Upper lobe of left lung (tissue), 6 donors: Measurements from ENCODE around the gene PLCB4. TPM values are rescaled to one million over a fixed set of nuclear protein-coding genes. Genes with fewer than 3 reads are reported as not detected.

Source experiments
- ATAC-seq, 2 donors: fragments of 200-7000 bp; cut with Tn5 transposase; one replicate each; pipeline ENCODE4 v1.9.1; 2022; ENCODE audit warnings: mild to moderate bottlenecking in 2 of 2, moderate library complexity in 2 of 2; ENCODE audit not compliant: low FRiP score in 2 of 2
- DNase-seq, 2 donors: peaks; one replicate each; pipeline ENCODE4 v3.0.0-alpha.2; 2019 to 2020
- H3K27ac ChIP-seq, 4 donors: fragments of 200-600 bp; sonication (generic); one replicate each; pipeline ENCODE4 v1.5.1; 2016 to 2019
- H3K27me3 ChIP-seq, 4 donors: fragments of 200-600 bp; sonication (generic); one replicate each; pipeline ENCODE4 v1.5.1; 2017 to 2019
- H3K36me3 ChIP-seq, 4 donors: fragments of 200-600 bp; sonication (generic); one replicate each; pipeline ENCODE4 v1.5.1; 2016 to 2019
- H3K4me1 ChIP-seq, 4 donors: fragments of 200-600 bp; sonication (generic); one replicate each; pipeline ENCODE4 v1.5.1; 2018 to 2019
- H3K4me3 ChIP-seq, 4 donors: fragments of 200-600 bp; sonication (generic); one replicate each; pipeline ENCODE4 v1.5.1; 2017 to 2019; ENCODE audit warnings: mild to moderate bottlenecking in 2 of 4, moderate library complexity in 1 of 4
- H3K9me3 ChIP-seq, 4 donors: fragments of 200-600 bp; sonication (generic); one replicate each; pipeline ENCODE4 v1.5.1; 2018 to 2019
- EP300 ChIP-seq, 4 donors: sonication (generic); formaldehyde crosslinking; IDR thresholded peaks; one replicate each; pipeline ENCODE4 v1.5.1; 2017; ENCODE audit warnings: antibody characterized with exemption in 4 of 4, control low read depth in 2 of 4
- POLR2A ChIP-seq, 4 donors: fragments of 450-650 bp; IDR thresholded peaks; one replicate each; pipeline ENCODE4 v1.5.1; 2016 to 2017; ENCODE audit warnings: antibody characterized with exemption in 4 of 4, mild to moderate bottlenecking in 2 of 4
- POLR2AphosphoS5 ChIP-seq, 2 donors: sonication (generic); formaldehyde crosslinking; IDR thresholded peaks; one replicate each; pipeline ENCODE4 v1.5.1; 2017; ENCODE audit warnings: antibody characterized with exemption in 2 of 2
- WGBS, 2 donors: methylation state at CpG; one replicate each; pipeline ENCODE4 v1.1.5; 2017 to 2018; 5-methylcytosine and 5-hydroxymethylcytosine counted together
- total RNA-seq, 6 donors: library from RNA; depleted of rRNA in 4 of 6; stranded (reverse); fragments of >200 nt in 4 of 6; gene quantifications; one replicate each; pipeline versions ENCODE4 v1.1.0 to v1.2.1, GENCODE V29; 2016 to 2021
- TF ChIP-seq, protein P1 (sequence below), 6 experiments: fragments of 450-650 bp in 4 of 6; fragments of 200-600 bp in 2 of 6; sonication (generic) in 2 of 6; IDR thresholded peaks; one replicate each; pipeline ENCODE4 v1.5.1; 2016 to 2019; ENCODE audit warnings: antibody characterized with exemption in 6 of 6
- donor health status: DM: no; HTN: no; CAD: no; lungs with moderate emphysema.
- donor health status: DM: no; HTN: yes; CAD: no; lungs with severe emphysema.

Gene PLCB4
- total RNA-seq, 6 donors from 2014 or later = 5.7 to 15.2 (median 8.2) TPM

DNA sequence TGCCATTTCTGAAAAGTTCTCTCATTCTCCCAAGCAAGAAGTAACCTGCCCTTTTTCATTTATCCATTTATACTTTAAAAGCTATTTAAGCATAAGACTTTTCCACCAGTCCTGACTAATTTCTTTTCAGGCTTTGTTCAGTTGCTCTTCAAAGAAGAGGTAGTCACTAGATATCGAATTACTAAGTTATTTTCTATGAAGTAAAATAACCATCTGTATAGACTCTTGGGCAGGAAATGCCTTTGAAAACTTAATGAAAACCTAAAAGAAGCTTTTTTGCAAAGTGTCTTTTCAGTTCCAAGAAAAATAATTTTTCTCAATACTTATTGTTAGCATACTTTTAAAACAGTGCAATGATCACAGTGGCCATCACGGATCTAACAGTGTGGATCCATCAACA lies 414.2 kb downstream of the PLCB4 start:
- 85 to 92% methylated on average over 2 of the region's 2 CpGs for WGBS, 2 donors
- H3K4me3 ChIP-seq = no peak overlapping the region
- no peak overlapping the region for H3K27ac ChIP-seq
- no peak for ATAC-seq
- no peak for DNase-seq
- TF ChIP-seq, protein P1, sequence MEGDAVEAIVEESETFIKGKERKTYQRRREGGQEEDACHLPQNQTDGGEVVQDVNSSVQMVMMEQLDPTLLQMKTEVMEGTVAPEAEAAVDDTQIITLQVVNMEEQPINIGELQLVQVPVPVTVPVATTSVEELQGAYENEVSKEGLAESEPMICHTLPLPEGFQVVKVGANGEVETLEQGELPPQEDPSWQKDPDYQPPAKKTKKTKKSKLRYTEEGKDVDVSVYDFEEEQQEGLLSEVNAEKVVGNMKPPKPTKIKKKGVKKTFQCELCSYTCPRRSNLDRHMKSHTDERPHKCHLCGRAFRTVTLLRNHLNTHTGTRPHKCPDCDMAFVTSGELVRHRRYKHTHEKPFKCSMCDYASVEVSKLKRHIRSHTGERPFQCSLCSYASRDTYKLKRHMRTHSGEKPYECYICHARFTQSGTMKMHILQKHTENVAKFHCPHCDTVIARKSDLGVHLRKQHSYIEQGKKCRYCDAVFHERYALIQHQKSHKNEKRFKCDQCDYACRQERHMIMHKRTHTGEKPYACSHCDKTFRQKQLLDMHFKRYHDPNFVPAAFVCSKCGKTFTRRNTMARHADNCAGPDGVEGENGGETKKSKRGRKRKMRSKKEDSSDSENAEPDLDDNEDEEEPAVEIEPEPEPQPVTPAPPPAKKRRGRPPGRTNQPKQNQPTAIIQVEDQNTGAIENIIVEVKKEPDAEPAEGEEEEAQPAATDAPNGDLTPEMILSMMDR (IDR thresholded peaks at IDR 0.05) = no peak
- TF ChIP-seq EP300 (IDR thresholded peaks at IDR 0.05) = no peak
- TF ChIP-seq POLR2AphosphoS5 (IDR thresholded peaks at IDR 0.05) = no peak
- TF ChIP-seq POLR2A (IDR thresholded peaks at IDR 0.05) = no peak
- no peaks in the 10 kb centered on the region for H3K4me1 ChIP-seq
- H3K36me3 ChIP-seq = no peaks in the 10 kb centered on the region
- no peaks in the 10 kb centered on the region for H3K9me3 ChIP-seq
- no peaks in the 10 kb centered on the region for H3K27me3 ChIP-seq

DNA sequence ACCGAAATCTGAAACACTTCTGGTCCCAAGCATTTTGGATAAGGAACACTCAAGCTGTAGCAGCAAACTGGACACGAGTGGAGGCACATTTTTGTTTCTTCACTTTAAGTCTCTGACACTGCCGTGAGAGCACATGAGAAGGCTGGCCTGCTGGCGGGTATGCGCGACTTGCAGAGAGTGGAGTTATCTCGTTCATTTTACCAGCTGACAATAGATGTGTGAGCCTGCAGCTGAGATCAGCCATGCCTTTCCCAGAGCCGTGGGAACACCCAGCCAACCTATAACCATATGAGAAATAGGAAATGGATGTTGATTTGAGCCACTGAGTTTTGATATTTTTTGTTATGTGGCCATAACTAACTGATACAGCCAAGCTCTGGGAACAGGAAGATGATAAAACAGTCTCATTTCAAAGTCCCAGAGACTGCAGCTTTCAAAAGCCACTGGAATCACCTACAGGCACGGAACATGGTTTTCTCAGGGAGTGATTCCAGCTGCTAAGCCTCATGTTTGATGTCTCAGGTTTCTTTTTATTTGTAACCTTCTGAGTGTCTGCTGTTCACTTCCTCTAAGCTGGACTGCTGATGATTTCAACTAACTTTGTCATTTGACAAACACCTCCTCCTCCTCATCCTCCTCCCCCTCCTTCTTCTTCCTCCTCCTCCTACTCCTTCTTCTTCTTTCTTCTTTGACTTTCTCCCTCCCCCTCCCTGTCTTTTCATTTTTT lies 416.9 kb downstream of the PLCB4 start:
- 81 to 90% methylated on average over 9 of the region's 9 CpGs for WGBS, 2 donors
- TF ChIP-seq, protein P1 (IDR thresholded peaks at IDR 0.05) = no peak
- TF ChIP-seq EP300 (IDR thresholded peaks at IDR 0.05) = no peak
- TF ChIP-seq POLR2A (IDR thresholded peaks at IDR 0.05) = no peak
- TF ChIP-seq POLR2AphosphoS5 (IDR thresholded peaks at IDR 0.05) = no peak
- Histone ChIP-seq H3K27ac (no peak overlapping the region), H3K4me3 (no peak overlapping the region), H3K36me3 (no peaks in the 10 kb centered on the region), H3K27me3 (no peaks in the 10 kb centered on the region), H3K4me1 (no peaks in the 10 kb centered on the region), H3K9me3 (no peaks in the 10 kb centered on the region)
- no peak for ATAC-seq
- no peak for DNase-seq

DNA sequence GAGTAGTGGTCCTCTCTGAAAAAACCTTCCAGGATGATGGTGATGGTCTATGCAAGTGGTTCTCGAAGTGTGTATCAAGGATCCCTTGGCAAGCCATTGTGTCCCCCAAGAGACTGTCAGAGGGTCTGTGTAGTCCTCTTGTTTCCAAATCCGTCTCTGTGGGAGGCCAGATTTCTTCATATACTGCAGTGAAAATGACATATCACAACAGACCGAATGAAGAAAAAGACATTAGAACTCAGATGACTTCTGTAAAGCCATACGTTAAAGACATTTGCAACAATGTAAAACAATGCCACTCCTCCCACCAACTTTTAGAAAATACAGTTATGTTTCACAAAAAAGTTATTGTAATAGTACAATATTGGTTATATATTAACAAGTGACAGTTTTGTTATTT lies 418.3 kb downstream of the PLCB4 start:
- Histone ChIP-seq H3K9me3 (no peaks in the 10 kb centered on the region), H3K36me3 (no peaks in the 10 kb centered on the region), H3K27me3 (no peaks in the 10 kb centered on the region), H3K4me3 (no peak overlapping the region), H3K27ac (no peak overlapping the region), H3K4me1 (no peaks in the 10 kb centered on the region)
- no peak for TF ChIP-seq EP300 (IDR thresholded peaks at IDR 0.05)
- TF ChIP-seq, protein P1 (IDR thresholded peaks at IDR 0.05) = no peak
- ATAC-seq (no peak), DNase-seq (no peak)
- 86 to 94% methylated on average over 4 of the region's 4 CpGs for whole genome bisulfite sequencing, 2 donors

DNA sequence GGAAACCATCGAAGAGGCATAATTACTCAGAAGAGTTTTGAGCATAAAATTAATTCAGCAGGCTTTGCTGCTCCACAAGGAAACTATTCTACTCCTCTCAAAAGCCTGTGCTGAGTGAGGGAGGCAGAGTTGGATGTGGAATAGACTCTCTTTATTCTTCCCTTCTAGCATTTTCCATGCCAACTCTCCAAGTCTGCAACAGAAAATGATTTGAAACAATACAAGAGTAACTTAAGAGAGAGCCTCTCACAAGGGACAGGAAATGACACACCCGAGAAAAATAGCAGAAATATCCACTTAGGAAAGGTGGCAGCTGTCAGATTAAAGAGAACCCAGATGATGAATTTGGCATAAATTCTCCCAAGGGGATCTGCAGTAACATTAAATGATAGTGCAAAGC lies 419.2 kb downstream of the PLCB4 start:
- DNase-seq (no peak), ATAC-seq (no peak)
- no peak overlapping the region for H3K4me3 ChIP-seq
- H3K4me1 ChIP-seq = no peaks in the 10 kb centered on the region
- H3K9me3 ChIP-seq = no peaks in the 10 kb centered on the region
- 48 to 56% methylated on average over 2 of the region's 2 CpGs for WGBS, 2 donors
- no peaks in the 10 kb centered on the region for H3K27me3 ChIP-seq
- TF ChIP-seq POLR2AphosphoS5 (IDR thresholded peaks at IDR 0.05) = no peak
- TF ChIP-seq EP300 (IDR thresholded peaks at IDR 0.05) = no peak
- TF ChIP-seq, protein P1 (IDR thresholded peaks at IDR 0.05) = no peak
- TF ChIP-seq POLR2A (IDR thresholded peaks at IDR 0.05) = no peak
- no peak overlapping the region for H3K27ac ChIP-seq
- H3K36me3 ChIP-seq = no peaks in the 10 kb centered on the region

DNA sequence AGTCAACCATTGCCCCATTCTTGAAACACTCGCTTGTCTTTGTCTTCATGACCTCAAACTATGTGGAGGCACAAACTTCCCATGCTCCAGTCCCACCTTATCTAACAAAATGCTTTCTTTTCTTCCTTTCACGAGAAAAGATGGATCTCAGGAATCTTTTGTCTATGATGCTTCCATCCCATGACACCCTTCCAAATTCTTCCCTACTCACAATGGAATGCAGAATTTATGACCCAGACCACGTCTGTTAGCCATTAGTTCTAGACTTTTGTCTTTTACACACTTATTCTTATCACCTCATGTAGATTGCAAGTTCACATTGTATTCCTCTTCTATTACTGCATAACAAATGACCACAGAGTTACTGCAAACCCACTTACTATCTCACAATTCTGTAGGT lies 421.3 kb downstream of the PLCB4 start:
- TF ChIP-seq, protein P1 (IDR thresholded peaks at IDR 0.05) = no peak
- no peak for TF ChIP-seq POLR2AphosphoS5 (IDR thresholded peaks at IDR 0.05)
- no peak for TF ChIP-seq EP300 (IDR thresholded peaks at IDR 0.05)

More for the DNA sequence above, 421.3 kb downstream of the PLCB4 start:
- H3K27me3 ChIP-seq = no peaks in the 10 kb centered on the region
- no peak for ATAC-seq
- no peak overlapping the region for H3K4me3 ChIP-seq
- H3K36me3 ChIP-seq = no peaks in the 10 kb centered on the region
- 85 to 92% methylated on average over 3 of the region's 3 CpGs for WGBS, 2 donors
- no peak overlapping the region for H3K27ac ChIP-seq
- DNase-seq = no peak
- no peaks in the 10 kb centered on the region for H3K9me3 ChIP-seq
- no peaks in the 10 kb centered on the region for H3K4me1 ChIP-seq
